GM12878 (cell line): ENCODE data around the gene CCHCR1. TPM values are rescaled to one million over a fixed set of nuclear protein-coding genes. Genes with fewer than 3 reads are reported as not detected.

Experiments used
- ATAC-seq: fragments of 200-7000 bp; cut with Tn5 transposase; 3 replicates; pipeline ENCODE4 v1.9.1; 2020; ENCODE audit warnings: mild to moderate bottlenecking, moderate library complexity
- BruUV-seq: library from RNA; stranded (reverse); fragments of 400-500 nt; replicated peaks from 2 replicates; lab custom pipeline; 2021; lab: Mats Ljungman, UMichigan
- CTCF ChIA-PET: fragments of 300-600 bp; sonication (Branson Sonifier 250); formaldehyde crosslinking; extraction: SDS; loops from one replicate; lab custom pipeline; 2021; ENCODE audit warnings: inconsistent platforms; lab: Yijun Ruan, JAX
- POLR2A ChIA-PET: fragments of 350-600 bp; formaldehyde crosslinking; extraction: SDS; loops from one replicate; lab custom pipeline; 2021; ENCODE audit warnings: inconsistent platforms; lab: Charles Lee
- RAD21 ChIA-PET: fragments of 300-600 bp; sonication (Branson Sonifier 250); formaldehyde crosslinking; loops from one replicate; lab custom pipeline; 2023; ENCODE audit warnings: antibody characterized with exemption; ENCODE audit not compliant: unreplicated experiment; lab: Charles Lee
- SMC1A ChIA-PET: fragments of 300-600 bp; sonication (Branson Sonifier 250); formaldehyde crosslinking; loops from one replicate; lab custom pipeline; 2023; ENCODE audit not compliant: unreplicated experiment, uncharacterized antibody; lab: Charles Lee
- DNase-seq: peaks from one replicate; pipeline ENCODE4 v3.0.0-alpha.2; 2011; ENCODE audit warnings: low read depth, low spot score
- FAIRE-seq: peaks from 3 replicates; lab custom pipeline; 2011; peaks lifted over from hg19 to GRCh38; lab: Jason Lieb, UNC
- H2AFZ ChIP-seq: 2 replicates; pipeline ENCODE4 v1.6.0; 2011; ENCODE audit warnings: low read depth, low read length, control low read depth; ENCODE audit not compliant: control insufficient read depth
- H3K27ac ChIP-seq: 2 replicates; pipeline ENCODE4 v1.5.1; 2011; ENCODE audit warnings: control low read depth; ENCODE audit not compliant: control insufficient read depth, insufficient read depth
- H3K27me3 ChIP-seq, 2 experiments: replicated peaks in 1 of 2; 2 replicates each; pipeline versions ENCODE4 v1.6.0 to v1.6.1; 2011; ENCODE audit warnings: low read length in 1 of 2; ENCODE audit not compliant: control insufficient read depth in 2 of 2, insufficient read depth in 2 of 2
- H3K36me3 ChIP-seq, 2 experiments: 2 replicates each; pipeline ENCODE4 v1.5.1; 2011; ENCODE audit warnings: low read length in 1 of 2; ENCODE audit not compliant: control insufficient read depth in 2 of 2, insufficient read depth in 2 of 2
- H3K4me1 ChIP-seq: 2 replicates; pipeline ENCODE4 v1.6.1; 2011; ENCODE audit warnings: mild to moderate bottlenecking, low read length, moderate library complexity, mixed read lengths; ENCODE audit not compliant: control insufficient read depth, insufficient read depth
- H3K4me2 ChIP-seq: 2 replicates; pipeline ENCODE4 v1.6.0; 2011; ENCODE audit warnings: control low read depth; ENCODE audit not compliant: control insufficient read depth, insufficient read depth
- H3K4me3 ChIP-seq: fragments of 200-600 bp; sonication (generic); 2 replicates; pipeline ENCODE4 v1.5.1; 2016
- H3K79me2 ChIP-seq: 2 replicates; pipeline ENCODE4 v1.6.0; 2011; ENCODE audit warnings: low read length; ENCODE audit not compliant: control insufficient read depth, insufficient read depth
- H3K9ac ChIP-seq: 2 replicates; pipeline ENCODE4 v1.8.0; 2011; ENCODE audit warnings: low read length, control low read depth, mixed read lengths; ENCODE audit not compliant: control insufficient read depth, insufficient read depth
- H3K9me3 ChIP-seq: replicated peaks from 3 replicates; pipeline ENCODE4 v1.5.1; 2011; ENCODE audit warnings: mild to moderate bottlenecking, low read length; ENCODE audit not compliant: control insufficient read depth, insufficient read depth
- H4K20me1 ChIP-seq: 2 replicates; pipeline ENCODE4 v1.6.0; 2011; ENCODE audit not compliant: control insufficient read depth, insufficient read depth
- CBX3 ChIP-seq: fragments of 200-600 bp; sonication (generic); IDR thresholded peaks from 2 replicates; pipeline ENCODE4 v1.6.1; 2016; ENCODE audit warnings: low read depth, borderline replicate concordance
- CHD2 ChIP-seq: IDR thresholded peaks from 2 replicates; pipeline ENCODE4 v1.6.1; 2011; ENCODE audit warnings: low read depth, low read length, improper control_type of control experiment, borderline replicate concordance
- EED ChIP-seq: sonication (generic); IDR thresholded peaks from 2 replicates; pipeline ENCODE4 v1.6.1; 2016; ENCODE audit warnings: antibody characterized with exemption, low read depth
- ELK1 ChIP-seq: IDR thresholded peaks from 2 replicates; pipeline ENCODE4 v1.6.1; 2012; ENCODE audit warnings: low read depth, low read length, improper control_type of control experiment
- EZH2 ChIP-seq: IDR thresholded peaks from 2 replicates; pipeline ENCODE4 v1.6.1; 2012; ENCODE audit warnings: low read depth, mild to moderate bottlenecking, control low read depth, inconsistent platforms, low read length, borderline replicate concordance; ENCODE audit not compliant: control insufficient read depth
- HDAC2 ChIP-seq: fragments of 200-600 bp; sonication (generic); IDR thresholded peaks from 2 replicates; pipeline ENCODE4 v1.6.1; 2017
- MLLT1 ChIP-seq: fragments of 450-650 bp; IDR thresholded peaks from 2 replicates; pipeline ENCODE4 v1.6.1; 2016; ENCODE audit warnings: mild to moderate bottlenecking
- MYC ChIP-seq: IDR thresholded peaks from 2 replicates; pipeline ENCODE4 v1.6.1; 2011; ENCODE audit warnings: mild to moderate bottlenecking, low read length, moderate library complexity, inconsistent platforms; ENCODE audit not compliant: insufficient read depth, insufficient replicate concordance, insufficient read length, severe bottlenecking
- RB1 ChIP-seq: fragments of 450-650 bp; formaldehyde crosslinking; IDR thresholded peaks from 2 replicates; pipeline ENCODE4 v1.6.1; 2017; ENCODE audit warnings: mild to moderate bottlenecking, borderline replicate concordance
- SMAD5 ChIP-seq: IDR thresholded peaks from 2 replicates; pipeline ENCODE4 v1.6.1; 2016; ENCODE audit warnings: antibody characterized with exemption, low read depth
- SMC3 ChIP-seq: IDR thresholded peaks from 2 replicates; pipeline ENCODE4 v1.6.1; 2011; ENCODE audit warnings: low read length, improper control_type of control experiment, borderline replicate concordance
- SP1 ChIP-seq: IDR thresholded peaks from one replicate; pipeline ENCODE4 v1.6.1; 2011; ENCODE audit warnings: low read depth, low read length
- TBL1XR1 ChIP-seq: IDR thresholded peaks from 2 replicates; pipeline ENCODE4 v1.6.1; 2012; ENCODE audit warnings: low read depth, low read length, improper control_type of control experiment
- WGBS: methylation state at CpG from one replicate; pipeline ENCODE4 v1.1.6; 2016; ENCODE audit warnings: low lambda C conversion rate; ENCODE audit not compliant: insufficient replicate concordance, insufficient coverage; ENCODE audit errors: missing lambda C conversion rate; 5-methylcytosine and 5-hydroxymethylcytosine counted together
- in situ Hi-C: fragments of 300-500 bp; cut with MboI; formaldehyde crosslinking; loops from 9 replicates; pipeline ENCODE4 v1.14.3; 2018; ENCODE audit warnings: mixed read lengths
- intact Hi-C: fragments of 100-400 bp; cut with micrococcal nuclease; formaldehyde crosslinking; loops from one replicate; pipeline ENCODE4 v1.14.2; 2022; ENCODE audit not compliant: unreplicated experiment
- polyA plus RNA-seq, 11 experiments: library from polyadenylated mRNA; depleted of rRNA in 4 of 11; unstranded in 6 of 11; stranded (reverse) in 5 of 11; fragments of >200 nt; fragmentation: Nextera tagmentation in 4 of 11; fragmentation: Illumina TruSeq in 1 of 11; extraction: Ambion mirVana in 4 of 11; extraction: Trizol in 1 of 11; gene quantifications; 1 replicate in 1 of 11; 2 replicates in 10 of 11; pipeline versions ENCODE4 v1.2.1 to v1.2.3, GENCODE V29; 2011 to 2016; ENCODE audit warnings: inconsistent platforms in 2 of 11, missing spikeins in 2 of 11, low read depth in 1 of 11
- total RNA-seq, 4 experiments: library from RNA; depleted of rRNA in 3 of 4; stranded (reverse); fragments of >200 nt in 3 of 4; fragmentation: Illumina TruSeq in 1 of 4; extraction: Trizol in 1 of 4; gene quantifications; 2 replicates each; pipeline versions ENCODE4 v1.2.1 to v1.2.3, GENCODE V29; 2013 to 2021

Gene CCHCR1
- total and polyA plus RNA-seq, 10 of the 15 experiments (the other 5 are each of a cell fraction or from before 2014, with no cell fraction given), result 1.0 to 35.2 (median 24.7) TPM

- 5% methylated on average over 7 of the region's 7 CpGs for WGBS
- ChIA-PET POLR2A (interaction anchor here (0.6 kb wide), 1 partner anchor 614 kb away, joined by 3 read pairs; no protein-coding TSS in a partner anchor), RAD21 (interaction anchor here (0.6 kb wide), 1 partner anchor 16 kb away, joined by 4 read pairs; no protein-coding TSS in a partner anchor), CTCF (interaction anchor here (0.6 to 2.7 kb wide), 2 partner anchors 9 to 84 kb away, joined by 4 to 9 read pairs; no protein-coding TSS in a partner anchor), SMC1A (interaction anchor here (1.0 kb wide), 1 partner anchor 9 kb away, joined by 3 read pairs; no protein-coding TSS in a partner anchor)
- in situ Hi-C loops, result no loop called here
- Histone ChIP-seq H3K9me3 (no peaks in the 10 kb centered on the region), H3K4me3 (no peak overlapping the region), H3K79me2 (no peaks in the 10 kb centered on the region), H3K27ac (no peak overlapping the region), H3K4me2 (no peak overlapping the region), H3K9ac (no peak overlapping the region), H3K27me3 (peaks cover 3% of the 10 kb centered on the region in 2 experiments; a peak in 3 of 4 replicates), H4K20me1 (no peaks in the 10 kb centered on the region), H2AFZ (no peak overlapping the region), H3K4me1 (no peaks in the 10 kb centered on the region), H3K36me3 (no peaks in the 10 kb centered on the region)
- no peak for DNase-seq
- BruUV-seq, result no TSS peak
- TF ChIP-seq CBX3 (no peak), MYC (no peak), EZH2 (no peak), SP1 (no peak), TBL1XR1 (no peak), MLLT1 (no peak), SMC3 (no peak), RB1 (no peak), HDAC2 (no peak), EED (no peak), ELK1 (no peak), CHD2 (no peak), SMAD5 (no peak)
- no peak for FAIRE-seq
- ATAC-seq, result no peak
- intact Hi-C loops, result no loop called here
Observed at GRCh38 chr6:31118178-31118577, 39.4 kb downstream of the CCHCR1 start.
